HG03103 (cell line): Measurements from ENCODE around the gene KIF4A.
"Not testable (repeated sequence)": the region's sequence is repeated elsewhere in the genome, so short reads cannot be mapped to it uniquely, and the experiment has no call there.

Experiments
- ATAC-seq: cut with Tn5 transposase; IDR thresholded peaks from one replicate; pipeline ENCODE4 v1.9.1; 2021; ENCODE audit warnings: low read depth; ENCODE audit not compliant: unreplicated experiment

The KIF4A gene

DNA sequence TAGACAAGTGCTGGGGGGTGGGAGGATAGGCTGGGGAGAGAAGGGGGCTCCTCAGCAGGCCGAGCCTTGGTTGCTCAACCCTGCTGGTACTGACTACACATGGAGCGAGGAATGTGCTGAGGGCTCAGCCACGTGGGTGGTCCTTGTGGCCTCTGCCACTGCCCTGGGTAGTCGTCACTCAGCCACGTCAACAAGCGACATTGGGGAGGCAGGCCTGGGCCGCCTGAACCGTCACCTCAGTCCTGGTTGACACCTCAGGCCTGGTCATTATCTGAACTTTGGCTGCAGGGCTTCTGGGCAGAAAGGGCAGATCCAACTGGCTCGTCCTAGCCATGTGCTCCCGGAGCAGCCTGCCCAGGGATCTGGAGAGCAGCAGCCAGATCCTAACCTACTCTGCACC lies 70.5 kb downstream of the KIF4A start:
- ATAC-seq, result no peak

DNA sequence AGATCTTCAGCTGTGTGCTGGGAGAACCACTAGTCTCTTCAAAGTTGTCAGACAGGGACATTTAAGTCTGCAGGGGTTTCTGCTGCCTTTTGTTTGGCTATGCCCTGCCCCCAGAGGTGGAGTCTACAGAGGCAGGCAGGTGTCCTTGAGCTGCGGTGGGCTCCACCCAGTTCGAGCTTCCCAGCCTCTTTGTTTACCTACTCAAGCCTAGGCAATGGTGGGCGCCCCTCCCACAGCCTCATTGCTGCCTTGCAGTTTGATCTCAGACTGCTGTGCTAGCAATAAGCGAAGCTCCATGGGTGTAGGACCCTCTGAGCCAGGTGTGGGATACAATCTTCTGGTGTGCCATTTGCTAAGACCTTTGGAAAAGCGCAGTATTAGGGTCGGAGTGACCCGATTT lies 78.8 kb downstream of the KIF4A start:
- not testable (repeated sequence) for ATAC-seq

DNA sequence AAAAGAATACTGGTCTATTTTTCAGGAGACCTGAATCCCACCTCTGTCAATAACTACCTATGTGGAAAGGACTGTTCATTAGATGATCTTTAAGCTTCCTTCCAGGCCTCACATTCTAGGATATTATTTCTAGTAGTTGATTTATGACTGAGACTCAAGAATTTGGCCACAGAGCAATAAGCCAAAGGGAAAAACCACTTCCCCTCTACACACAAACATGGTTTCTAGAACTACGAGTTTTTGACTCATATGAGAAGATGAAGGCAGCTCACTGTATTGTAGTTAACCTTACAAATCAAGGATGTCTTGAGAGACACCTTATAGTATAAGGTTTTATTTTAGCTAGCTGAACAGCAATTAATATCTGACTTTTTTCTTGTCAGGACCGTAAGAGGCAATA lies 96.3 kb downstream of the KIF4A start:
- no peak for ATAC-seq

DNA sequence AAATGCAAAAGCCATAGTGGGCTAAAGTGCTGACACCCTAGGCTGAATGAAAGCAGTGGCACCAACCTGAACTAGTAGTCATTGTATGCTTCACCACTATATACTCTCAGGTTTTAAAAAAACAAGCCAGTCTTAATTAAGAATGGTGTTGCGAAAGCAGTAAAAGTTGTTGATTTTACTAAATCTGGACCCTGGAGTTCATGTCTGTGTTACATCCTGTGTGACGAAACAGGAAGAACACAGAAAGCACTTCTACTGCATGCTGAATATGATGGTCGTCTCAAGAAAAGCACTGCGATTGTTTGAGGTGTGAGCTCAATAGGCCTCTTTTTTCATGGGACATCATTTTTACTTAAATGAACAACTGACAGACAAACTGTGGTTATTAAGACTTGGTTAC lies 109.0 kb downstream of the KIF4A start:
- no peak for ATAC-seq

DNA sequence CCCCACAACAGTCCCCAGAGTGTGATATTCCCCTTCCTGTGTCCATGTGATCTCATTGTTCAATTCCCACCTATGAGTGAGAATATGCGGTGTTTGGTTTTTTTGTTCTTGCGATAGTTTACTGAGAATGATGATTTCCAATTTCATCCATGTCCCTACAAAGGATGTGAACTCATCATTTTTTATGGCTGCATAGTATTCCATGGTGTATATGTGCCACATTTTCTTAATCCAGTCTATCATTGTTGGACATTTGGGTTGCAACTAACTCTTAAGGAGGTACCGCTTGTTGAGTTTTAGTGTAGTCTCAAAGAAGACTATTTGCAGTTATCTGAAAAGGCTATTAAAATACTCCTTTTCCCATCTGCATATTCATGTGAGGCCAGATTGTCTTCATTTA lies 110.3 kb downstream of the KIF4A start:
- ATAC-seq, result not testable (repeated sequence)

DNA sequence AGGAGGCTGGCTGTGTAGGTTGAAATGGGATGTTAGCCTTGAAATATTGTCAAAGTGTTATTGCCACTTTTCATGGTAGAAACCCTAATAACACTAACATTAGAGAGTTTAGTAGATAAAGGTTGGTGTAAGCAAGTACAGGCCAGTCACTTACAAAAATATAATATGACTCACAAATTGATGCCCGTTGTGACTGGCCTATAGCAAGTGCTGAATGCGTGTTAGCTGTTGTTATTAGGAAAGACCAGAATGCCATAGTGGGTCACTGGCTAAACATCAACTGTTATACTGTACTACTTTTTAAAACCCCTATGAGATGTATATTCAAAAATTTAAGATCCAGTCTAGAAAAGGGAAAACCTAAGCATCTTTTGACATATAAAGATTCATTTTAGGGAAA lies 112.8 kb downstream of the KIF4A start:
- ATAC-seq, result no peak

DNA sequence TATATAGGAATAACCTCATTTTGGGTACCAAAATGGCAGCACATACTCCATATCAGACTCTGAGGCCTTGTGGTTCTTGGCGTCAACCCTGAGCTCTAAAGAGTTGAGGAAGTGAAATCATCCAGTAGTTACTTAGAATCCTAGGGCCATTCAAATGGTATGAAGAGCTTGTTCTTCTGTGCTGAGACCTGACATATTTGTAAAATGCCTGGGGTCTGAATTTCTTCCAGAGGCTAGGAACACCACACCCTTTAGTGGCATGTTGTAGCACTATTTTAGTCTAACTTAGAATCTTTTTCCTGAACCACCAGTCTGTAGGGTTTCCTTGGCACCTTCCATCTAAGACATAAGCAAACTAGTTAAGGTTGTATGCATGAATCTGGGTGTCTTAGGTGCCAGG lies 115.1 kb downstream of the KIF4A start:
- ATAC-seq, result no peak

DNA sequence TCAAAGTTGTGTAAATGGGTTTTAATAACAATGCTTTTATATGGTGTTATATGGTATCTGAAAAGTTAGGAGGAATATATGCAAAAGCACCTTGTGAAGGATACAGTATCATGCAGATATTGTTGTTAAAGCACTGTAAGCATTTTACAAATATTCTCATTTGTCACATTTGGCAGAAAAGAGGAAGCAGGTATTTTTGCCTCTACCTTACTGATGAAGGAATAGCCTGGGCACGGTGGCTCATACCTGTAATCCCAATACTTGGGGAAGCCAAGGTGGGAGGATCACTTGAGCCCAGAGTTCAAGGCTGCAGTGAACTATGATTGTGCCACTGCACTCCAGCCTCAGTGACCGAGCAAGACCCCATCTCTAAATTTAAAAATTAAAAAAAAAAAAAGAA lies 121.0 kb downstream of the KIF4A start:
- ATAC-seq, result no peak

DNA sequence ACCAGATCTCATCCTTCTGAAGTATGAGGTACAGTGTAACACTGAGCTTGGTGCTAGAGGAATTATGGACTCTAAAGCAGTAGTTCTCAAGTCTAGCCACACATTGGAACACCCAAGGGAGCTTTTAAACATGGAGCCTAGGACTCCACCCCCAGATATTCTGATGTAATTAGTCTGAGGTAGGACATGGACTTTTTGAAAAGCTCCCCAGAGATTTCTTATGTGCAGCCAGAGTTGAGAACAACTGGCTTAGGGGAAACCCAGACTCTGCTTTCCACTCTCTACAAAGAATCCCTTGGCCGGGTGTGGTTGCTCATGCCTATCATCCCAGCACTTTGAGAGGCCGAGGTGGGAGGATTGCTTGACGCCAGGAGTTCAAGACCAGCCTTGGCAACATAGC lies 121.6 kb downstream of the KIF4A start:
- ATAC-seq, result no peak

DNA sequence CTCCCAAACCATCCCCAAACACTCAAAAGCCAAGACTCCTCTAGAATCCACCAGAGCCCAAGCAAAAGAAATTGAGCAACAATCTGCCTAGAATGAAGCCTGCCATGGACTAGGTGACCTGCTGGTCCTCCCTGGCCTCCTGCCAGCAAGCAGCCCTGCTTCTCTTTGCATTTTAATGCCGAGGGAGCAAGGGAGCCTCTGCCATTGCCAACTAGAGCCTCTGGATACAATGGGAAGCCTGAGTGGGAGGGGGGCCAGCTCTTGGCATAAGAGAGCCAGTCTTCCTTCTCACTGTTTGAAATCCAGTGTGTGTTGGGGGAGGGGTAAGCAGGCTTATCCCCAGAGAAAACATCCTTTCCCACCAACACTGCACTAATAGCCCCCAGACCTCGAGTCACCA lies 131.7 kb downstream of the KIF4A start:
- ATAC-seq, result no peak

DNA sequence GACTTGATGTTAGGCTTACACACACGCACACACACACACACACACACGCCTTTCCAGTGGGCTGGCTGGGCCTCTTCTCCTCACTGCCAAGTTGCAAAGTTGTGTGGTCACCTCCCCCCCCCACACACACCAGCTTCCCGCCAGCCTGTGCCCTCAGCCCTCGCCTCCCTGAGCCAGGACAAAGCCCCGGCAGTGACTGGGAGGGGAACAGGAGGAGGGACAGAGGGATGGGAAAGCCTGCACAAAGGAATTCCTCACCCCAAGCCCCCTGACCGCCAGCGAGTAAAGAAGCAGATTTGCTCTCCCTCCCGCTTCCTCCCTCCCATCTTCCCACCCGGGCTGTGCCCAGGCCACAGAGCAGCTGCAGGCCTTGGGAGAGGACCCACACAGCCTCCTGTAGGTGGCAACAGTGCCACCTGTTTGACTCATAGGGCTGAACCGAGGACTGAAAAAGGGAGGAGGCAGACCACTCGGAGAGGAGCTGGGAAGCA lies 133.0 kb downstream of the KIF4A start, which contains the start of gene GDPD2:
TSS of gene GDPD2 (plus strand) at position 464 of the 491 bp plus-strand sequence. CDS start 1,671 bp downstream, outside the sequence.
- no peak for ATAC-seq

DNA sequence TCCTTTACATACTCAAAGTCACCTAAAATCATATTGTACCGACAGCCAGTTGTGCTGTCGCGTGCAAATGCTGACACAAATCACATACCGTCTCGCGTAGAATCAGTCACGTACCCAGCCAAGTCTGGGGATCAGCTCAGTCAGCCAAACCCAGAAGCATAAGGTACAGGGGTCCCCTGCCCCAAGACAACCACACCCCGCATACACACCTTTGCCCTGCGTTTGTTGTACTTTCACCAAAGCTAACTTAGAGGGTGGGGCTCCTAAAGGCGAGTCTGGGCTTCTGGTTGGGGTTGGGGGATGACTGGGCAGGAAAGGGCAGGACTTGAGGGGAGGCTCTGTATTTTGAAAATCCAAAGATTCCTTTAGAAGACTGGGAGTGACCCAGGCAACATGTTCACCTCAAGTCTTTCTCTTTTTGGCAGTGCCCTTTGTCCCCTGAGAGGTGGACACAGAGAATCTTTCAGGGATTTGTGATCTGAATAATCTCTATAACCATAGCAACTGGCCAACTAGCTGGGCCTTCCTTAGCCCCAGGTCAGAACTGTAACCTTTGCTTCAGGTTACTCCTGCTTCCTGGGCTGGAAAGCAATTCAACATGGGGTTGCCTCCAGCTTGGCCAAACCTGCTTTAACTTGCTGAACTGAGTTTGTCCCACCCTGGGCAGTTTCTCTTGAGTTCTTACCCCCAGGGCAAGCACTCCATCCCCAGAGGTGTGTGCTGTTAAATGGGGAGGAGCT lies 134.2 kb downstream of the KIF4A start:
- ATAC-seq, result no peak

DNA sequence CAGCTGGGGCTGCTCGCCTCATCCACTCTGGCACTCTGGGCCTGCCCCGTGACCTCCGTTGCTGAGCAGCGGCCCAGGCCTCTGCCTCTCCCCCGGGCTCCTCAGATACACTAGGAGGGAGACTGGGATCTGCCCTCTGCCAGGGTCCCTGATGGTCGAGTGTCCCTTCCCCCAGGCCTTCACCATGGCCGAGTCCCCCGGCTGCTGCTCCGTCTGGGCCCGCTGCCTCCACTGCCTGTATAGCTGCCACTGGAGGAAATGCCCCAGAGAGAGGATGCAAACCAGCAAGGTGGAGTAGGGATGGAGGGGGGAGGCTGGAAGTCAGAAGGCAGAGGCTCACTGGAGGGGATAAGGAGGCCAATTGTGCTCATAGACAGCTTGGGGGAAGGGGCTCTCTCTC lies 134.9 kb downstream of the KIF4A start:
- ATAC-seq, result no peak

DNA sequence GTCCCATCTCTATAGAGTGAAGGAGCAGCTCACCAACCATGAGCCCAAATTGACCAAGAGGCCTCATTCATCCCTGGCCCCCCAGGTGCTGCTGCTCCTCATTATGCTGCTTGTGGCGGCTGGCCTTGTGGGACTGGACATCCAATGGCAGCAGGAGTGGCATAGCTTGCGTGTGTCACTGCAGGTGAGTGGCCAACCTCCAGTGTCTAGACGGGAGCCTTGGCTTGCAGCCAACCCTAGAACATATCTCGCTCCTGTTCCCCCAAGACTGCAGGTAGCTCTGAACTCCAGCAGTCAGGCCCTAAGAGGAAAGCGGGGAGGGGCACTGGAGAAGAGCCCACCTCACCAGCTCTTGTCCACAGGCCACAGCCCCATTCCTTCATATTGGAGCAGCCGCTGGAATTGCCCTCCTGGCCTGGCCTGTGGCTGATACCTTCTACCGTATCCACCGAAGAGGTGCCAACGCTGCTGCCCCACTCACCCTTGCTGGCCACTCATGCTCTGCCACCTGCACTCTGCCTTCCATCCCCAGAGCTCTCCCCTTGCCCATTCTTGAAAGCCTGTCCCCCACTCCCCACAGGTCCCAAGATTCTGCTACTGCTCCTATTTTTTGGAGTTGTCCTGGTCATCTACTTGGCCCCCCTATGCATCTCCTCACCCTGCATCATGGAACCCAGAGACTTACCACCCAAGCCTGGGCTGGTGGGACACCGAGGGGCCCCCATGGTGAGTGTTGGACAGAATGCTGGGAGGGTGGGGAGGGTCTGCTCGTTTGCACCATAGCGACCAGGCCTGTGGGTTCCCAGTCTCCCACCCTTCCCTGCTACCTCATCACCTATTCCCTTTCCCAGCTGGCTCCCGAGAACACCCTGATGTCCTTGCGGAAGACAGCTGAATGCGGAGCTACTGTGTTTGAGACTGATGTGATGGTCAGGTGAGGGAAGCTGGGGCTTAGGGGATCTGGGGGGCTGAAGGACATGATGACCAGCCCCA lies 136.7 kb downstream of the KIF4A start:
- no peak for ATAC-seq

DNA sequence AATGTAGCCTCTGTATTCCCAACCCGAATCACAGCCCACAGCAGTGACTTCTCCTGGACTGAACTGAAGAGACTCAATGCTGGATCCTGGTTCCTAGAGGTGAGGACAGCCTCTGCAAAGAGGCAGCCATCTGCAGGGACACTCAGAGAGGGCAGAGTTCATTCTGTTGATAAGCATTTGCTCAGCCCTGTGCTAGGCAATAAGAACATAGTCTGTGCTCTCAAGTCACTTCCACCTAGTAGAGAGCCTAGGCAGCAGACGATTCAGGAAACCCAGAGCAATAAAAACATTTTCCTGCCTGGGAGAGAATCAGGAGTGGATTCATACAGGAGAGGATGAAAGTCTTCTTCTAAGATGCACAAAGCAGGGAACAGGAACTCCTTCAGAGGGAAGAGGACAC lies 137.5 kb downstream of the KIF4A start:
- ATAC-seq, result no peak

DNA sequence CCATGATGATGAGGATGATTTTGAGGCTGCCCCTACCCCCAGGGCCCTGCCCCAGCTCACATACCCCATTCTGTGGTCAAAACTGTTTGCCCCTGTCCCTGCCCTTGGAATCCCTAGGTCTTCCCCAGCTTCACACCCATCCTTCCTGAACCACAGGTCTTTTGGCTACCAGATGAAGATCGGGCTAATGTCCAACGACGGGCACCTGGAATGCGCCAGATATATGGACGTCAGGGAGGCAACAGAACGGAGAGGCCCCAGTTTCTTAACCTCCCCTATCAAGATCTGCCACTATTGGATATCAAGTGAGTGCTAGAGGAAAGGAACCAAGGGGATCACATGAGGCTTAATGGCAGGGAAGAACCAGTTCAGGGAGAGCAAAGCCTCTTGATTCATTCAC lies 139.9 kb downstream of the KIF4A start:
- no peak for ATAC-seq

DNA sequence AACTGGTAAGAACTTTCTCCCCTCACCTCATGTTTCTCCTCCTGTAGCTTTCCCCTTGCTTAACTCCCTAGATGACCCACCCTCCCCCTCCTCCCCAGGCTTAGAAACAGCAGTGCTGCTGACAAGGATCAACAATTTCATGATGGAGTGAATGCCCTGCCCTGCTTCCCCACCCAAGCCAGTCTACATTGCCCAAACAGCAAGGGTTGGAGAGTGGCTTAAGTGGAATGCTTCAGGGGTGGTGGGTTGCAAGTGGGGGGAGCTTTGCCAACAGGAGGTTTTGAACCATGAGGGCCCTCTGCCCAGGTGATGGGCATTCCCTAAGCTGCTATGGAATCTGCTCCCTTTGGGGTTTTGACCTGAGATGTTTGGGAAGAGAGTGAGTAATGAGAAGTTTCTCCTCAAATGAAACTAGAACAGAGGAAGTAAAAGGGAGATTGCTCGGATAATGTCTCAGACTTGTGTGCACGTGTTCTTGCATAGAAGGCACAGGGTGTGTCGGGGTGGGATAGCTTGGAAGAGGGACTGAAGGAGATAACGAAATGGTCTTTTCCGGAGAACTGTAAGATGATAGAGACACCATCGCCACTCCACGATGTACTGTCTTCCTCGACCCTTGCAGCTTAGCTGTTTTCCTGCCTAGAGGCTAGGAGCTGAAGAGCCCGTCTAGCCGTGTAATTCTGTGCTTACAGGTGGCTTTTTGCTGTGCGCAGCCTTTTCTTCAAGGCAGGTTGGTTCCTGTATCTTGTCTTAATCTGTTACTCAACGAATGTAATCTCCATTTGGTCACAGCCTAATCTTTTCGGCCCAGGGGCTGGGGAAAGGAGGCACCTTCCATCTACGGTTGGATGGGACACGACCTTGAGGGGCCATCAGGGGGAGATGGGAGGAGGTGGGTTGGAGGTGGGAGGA lies 143.3 kb downstream of the KIF4A start:
- ATAC-seq, result no peak

DNA sequence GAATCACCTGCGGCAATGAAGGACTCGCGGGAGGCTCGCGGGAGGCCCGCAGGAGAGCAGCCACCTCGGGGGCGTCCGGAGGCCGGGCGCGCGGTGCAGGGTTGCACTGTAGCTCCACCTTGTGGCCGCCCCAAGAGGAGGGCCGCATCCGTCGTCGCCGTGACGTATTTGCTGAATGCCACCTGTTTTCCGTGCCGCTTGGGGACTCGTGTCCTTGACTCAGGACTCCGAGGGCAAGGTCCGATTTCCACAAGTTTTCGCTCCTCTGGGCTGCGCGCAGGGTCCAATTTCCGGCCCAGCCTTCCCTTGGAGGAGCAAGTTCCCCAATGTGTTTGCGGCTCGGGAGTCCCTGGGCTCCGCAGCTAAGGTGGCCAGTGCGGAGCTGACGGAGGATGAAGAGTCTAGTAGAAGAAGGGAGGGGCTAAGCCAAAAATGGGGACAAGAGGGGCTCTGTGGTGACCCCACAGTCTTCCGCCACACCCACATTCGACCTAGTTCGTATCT lies 144.0 kb downstream of the KIF4A start:
- peak; percentile 67 for ATAC-seq

DNA sequence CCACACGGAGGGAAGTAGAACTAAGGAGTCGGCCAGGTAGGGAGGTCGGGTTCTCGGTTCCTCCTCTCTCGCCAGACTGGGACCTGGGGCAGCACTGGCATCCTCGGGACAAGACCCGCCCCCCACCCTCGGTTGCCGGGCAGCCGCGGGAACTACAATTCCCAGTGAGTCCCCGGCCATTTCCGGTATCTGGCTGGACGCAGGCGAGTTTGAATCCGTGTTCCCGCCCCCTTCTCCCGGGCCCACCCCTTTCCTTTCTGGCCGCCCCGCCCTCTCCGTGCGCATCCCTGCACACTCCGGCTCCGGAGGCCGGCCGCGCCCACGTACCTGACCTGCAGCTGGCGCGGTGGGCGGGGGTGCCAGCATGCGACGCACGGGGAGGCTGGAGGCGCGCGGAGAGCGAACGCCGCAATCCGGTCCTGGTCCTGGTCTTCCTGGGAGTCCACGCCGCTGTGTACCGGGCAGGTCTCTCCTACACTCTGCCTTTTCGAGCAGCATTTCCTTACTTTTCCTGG lies 144.5 kb downstream of the KIF4A start:
- peak; percentile 63 for ATAC-seq
